Fibroblast of gingiva (primary cell): ENCODE results near the gene ADORA3.

ENCODE experiments used
- DNase-seq: peaks from one replicate; pipeline ENCODE4 v3.0.0-alpha.2; 2011; ENCODE audit warnings: low read depth

ADORA3 gene

GRCh38 chr1:111474521-111474920 is 28.9 kb downstream of the ADORA3 start:
- DNase-seq = no peak

- no peak for DNase-seq
These were observed 29.3 kb downstream of the ADORA3 start for GRCh38 chr1:111474106-111474505.

DNA sequence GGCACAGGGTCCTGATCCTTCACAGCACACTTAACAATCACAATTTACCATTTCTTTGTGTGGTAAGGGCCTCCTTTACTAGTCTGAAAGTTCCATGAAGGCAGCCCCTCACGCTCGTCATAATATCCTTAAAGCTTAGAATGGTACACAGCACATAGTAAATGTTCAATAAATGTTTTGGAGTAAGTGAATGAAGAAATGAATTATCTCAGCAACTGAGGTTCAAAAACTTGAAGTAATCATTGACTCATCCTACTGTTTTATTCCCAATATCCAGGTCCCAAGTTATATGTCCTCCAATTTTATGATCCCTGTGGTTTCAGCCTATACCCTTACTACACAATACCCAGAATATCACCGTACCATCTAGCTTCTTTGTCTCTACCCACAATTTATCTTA is 31.9 kb downstream of the ADORA3 start:
- no peak for DNase-seq

DNA sequence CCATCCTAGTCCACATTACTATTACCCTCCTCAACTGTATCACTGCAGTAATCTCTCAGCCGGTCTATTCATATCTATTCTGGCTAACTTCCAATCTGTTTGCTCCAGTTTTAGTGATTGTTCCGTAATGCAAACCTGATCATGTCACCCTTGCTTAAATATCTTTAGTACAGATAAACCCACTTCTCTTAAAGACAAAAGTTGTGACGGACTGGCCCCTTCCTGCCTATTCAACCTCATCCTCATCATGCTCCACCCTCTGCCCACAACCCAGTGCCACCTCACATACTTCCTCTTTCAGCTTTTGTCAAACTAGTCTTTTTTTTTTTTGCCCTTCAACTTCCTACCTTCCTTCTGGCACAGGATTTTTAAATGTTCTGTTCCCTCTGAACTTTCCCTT is 32.4 kb downstream of the ADORA3 start:
- no peak for DNase-seq

GRCh38 chr1:111470596-111470995 is 32.8 kb downstream of the ADORA3 start:
- DNase-seq = no peak

- DNase-seq = no peak
These were observed 33.9 kb downstream of the ADORA3 start for GRCh38 chr1:111469539-111469938.

- no peak for DNase-seq
These were observed 34.7 kb downstream of the ADORA3 start for GRCh38 chr1:111468717-111469100.

GRCh38 chr1:111467865-111468716 is 35.3 kb downstream of the ADORA3 start:
- DNase-seq = no peak

- DNase-seq = no peak
These were observed 37.0 kb downstream of the ADORA3 start for GRCh38 chr1:111466480-111466879.

- DNase-seq = no peak
These were observed 37.7 kb downstream of the ADORA3 start for GRCh38 chr1:111465754-111466153.

GRCh38 chr1:111463029-111463683 is 40.3 kb downstream of the ADORA3 start:
- no peak for DNase-seq

- DNase-seq = no peak
These were observed 40.9 kb downstream of the ADORA3 start for GRCh38 chr1:111462370-111463028.

DNA sequence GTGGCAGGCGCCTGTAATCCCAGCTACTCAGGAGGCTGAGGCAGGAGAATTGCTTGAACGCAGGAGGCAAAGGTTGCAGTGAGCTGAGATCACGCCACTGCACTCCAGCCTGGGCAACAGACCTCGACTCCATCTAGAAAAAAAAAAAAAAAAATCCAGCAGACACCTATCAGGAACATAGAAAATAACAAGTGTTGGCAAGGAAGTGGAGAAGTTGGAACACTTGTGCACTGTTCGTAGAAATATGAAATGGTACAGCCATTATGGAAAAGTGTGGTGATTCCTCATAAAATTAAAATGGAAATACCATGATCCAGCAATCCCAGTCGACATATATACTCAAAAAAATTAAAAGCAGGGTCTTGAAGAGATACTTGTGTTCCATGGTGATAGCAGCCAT is 41.7 kb downstream of the ADORA3 start:
- DNase-seq = no peak

DNA sequence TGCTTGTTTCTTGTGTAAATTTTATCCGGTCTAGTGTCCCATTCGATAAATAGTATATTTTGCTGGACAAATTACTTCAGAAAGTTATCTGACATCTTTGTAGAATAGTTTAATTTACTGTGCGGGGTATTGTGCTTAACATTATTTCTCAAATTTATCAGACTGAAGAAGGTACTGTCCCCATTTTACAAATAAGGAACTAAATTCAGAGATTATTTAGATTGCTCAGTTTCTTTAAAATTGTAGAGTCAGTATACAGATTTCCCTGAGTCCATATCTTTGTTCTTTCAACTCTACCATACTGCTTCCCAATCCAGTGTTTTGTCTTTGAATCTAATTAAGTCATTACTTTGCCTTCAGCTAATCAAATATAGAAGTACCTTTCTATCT is 47.8 kb downstream of the ADORA3 start:
- no peak for DNase-seq

DNA sequence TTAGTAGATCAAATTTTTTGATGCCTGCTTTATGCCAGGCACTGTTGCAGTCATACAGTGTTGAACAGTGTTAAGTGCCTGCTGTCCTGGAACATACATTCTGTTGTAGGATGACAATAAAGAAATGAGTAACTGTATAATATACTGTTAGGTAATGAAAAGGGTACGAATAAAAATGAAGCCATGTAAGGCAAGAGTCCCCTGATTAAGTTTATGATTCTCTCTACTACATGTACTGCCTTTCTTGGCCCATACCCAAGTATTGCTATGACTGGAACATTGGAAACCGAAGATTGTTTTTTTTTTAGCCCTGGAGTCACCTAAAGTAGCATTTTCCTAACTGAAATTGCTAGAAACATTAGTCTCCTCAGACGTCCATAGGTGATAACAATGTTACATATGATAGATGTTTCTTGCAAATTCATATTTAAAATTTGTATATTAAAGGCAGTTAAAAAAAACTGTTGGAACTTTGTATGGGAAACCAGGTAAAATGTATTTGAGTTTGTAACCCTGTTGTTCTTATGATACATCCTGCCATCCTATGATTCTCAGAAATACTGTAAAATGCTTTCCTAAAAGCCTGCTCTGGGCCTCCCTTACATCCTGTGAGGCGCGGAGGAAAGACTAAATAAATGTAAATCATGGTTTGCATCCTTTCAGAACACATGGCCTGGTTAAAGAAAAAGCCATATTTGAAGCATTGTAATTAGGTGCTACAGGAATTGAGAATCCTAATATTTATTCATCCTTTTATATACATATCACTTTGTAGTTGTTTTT is 48.4 kb downstream of the ADORA3 start:
- DNase-seq = no peak

DNA sequence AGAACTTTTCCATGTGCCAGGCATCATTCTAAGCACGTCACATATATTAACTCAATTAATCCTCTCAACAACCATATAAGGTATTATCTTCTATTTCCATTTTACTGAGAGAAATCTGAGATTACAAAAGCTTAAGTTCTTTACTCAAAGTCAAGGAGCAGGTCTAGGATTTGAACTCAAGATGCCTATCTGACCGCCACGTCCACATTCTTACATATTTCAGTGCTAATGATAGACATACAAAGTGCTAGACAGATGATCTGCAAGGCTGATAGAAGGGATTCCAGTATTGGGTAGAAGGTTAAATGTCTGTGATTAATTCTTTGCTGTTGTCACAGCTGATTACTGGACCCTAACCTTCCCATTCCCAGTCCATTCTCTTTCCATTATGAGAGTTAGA is 49.7 kb downstream of the ADORA3 start:
- DNase-seq = no peak

DNA sequence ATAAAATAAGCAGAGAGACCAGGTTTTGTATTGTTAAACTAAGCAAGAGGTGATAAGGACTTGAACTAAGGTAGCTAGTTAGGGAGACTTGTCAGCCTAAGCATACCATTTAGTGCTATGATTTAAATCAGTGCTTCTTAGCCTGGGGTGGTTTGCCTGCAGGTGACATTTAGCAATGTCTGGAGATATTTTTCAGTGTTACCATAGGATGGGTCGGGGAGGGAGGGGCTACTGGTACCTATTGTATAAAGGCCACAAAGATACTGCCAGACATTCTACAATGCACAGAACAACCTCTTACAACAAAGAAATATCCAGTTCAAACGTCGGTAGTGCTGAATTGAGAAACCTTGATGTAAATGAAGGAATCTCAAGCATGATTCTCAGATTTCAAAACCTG is 50.9 kb downstream of the ADORA3 start:
- DNase-seq = no peak

DNA sequence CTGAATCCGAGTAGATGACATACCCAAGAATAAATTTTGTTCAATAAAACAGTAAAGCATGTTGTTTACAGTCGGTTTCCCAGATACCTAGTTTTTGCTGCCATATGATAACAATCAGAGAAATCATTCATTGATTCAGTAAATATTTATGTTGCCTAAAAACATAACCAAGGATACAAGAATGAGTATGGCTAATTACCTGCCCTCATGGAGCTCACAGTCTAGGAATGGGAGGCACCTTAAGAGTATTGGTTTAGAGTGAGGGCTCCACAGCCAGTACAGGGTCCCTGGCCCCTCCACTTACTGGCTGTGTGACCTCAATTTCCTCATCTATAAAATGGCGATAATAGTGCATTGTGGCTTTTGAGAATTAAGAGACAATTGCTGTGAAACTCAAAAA is 53.2 kb downstream of the ADORA3 start:
- no peak for DNase-seq

DNA sequence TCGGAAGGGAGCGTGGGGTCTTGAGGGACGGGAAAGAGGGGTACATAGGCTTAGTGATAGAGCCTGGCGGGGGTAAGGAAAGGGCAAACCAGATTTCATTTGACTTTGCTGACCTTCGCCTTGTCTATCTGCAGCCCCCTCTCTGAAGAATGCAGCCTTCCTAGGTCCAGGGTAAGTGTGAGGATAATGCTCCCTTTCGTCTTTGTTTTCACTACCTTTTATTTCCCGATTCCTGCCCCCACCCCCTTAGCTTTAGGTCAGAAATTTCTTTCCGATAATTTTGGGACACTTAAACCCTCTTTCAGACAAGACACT is 53.8 kb downstream of the ADORA3 start:
- DNase-seq = no peak
